Ramos (cell line): ENCODE results near the gene FAM219A.
"Not testable (repeated sequence)": the region's sequence is repeated elsewhere in the genome, so short reads cannot be mapped to it uniquely, and the experiment has no call there.

Source experiments
- in situ Hi-C: fragments of 300-500 bp; cut with MboI; formaldehyde crosslinking; loops from one replicate; pipeline ENCODE4 v1.14.3; 2022; ENCODE audit warnings: low sequenced_read_pairs; ENCODE audit not compliant: unreplicated experiment

The FAM219A gene

GRCh38 chr9:34367751-34368410 is 90.5 kb downstream of the FAM219A start:
- in situ Hi-C loops, result not testable (repeated sequence)

- in situ Hi-C loops, result no loop called here
Observed at GRCh38 chr9:34366365-34366764, 92.0 kb downstream of the FAM219A start.

- in situ Hi-C loops, result no loop called here
Observed at GRCh38 chr9:34365282-34365681, 93.1 kb downstream of the FAM219A start.

GRCh38 chr9:34363619-34364351 is 94.6 kb downstream of the FAM219A start:
- in situ Hi-C loops, result no loop called here

- in situ Hi-C loops, result no loop called here
Observed at GRCh38 chr9:34362614-34363214, 95.7 kb downstream of the FAM219A start.

- in situ Hi-C loops, result not testable (repeated sequence)
Observed at GRCh38 chr9:34352957-34353356, 105.4 kb downstream of the FAM219A start.

- in situ Hi-C loops, result not testable (repeated sequence)
Observed at GRCh38 chr9:34352122-34352652, 106.2 kb downstream of the FAM219A start.

- in situ Hi-C loops, result no loop called here
Observed at GRCh38 chr9:34349324-34349723, 109.0 kb downstream of the FAM219A start.
